Subcutaneous preadipocyte (primary cell): Measurements from ENCODE around the gene TRIM42. TPM values are rescaled to one million over a fixed set of nuclear protein-coding genes. Genes with fewer than 3 reads are reported as not detected.

Experiments
- total RNA-seq: library from RNA; depleted of rRNA; stranded (reverse); fragments of >200 nt; gene quantifications from 2 replicates; pipeline ENCODE4 v1.2.3, GENCODE V29; 2012

TRIM42 gene
- total RNA-seq: not detected in 2 replicates

GRCh38 chr3:140677764-140678163 lies at the start of gene TRIM42:
TSS of gene TRIM42 (plus strand) at chr3:140678064. CDS start at chr3:140678230, 166 bp downstream.

